ENCODE data around the gene ZGRF1.

Gene ZGRF1

GRCh38 chr4:112516471-112517066, 120.1 kb downstream of the ZGRF1 start:
- DNase-seq (ENCODE audit: extremely low spot score), result peak; percentile 53
- ChIA-PET POLR2A (interaction anchor here (0.9 to 1.2 kb wide), 3 partner anchors 7 to 284 kb away, joined by 3 read pairs; no protein-coding TSS in a partner anchor), CTCF (interaction anchor here (0.7 kb wide), 2 partner anchors 169 to 246 kb away, joined by 3 to 5 read pairs; no protein-coding TSS in a partner anchor)
- peak; percentile 40; the same call in 1 of the 2 replicates for TF ChIP-seq L3MBTL2 (conservative IDR thresholded peaks at IDR 0.05)
- TF ChIP-seq SP1 (IDR thresholded peaks at IDR 0.05), result no peak

- TF ChIP-seq TARDBP (IDR thresholded peaks at IDR 0.05), result no peak
- TF ChIP-seq NFRKB (IDR thresholded peaks at IDR 0.05), result no peak
- TF ChIP-seq ZNF384 (IDR thresholded peaks at IDR 0.05), result no peak
- no peak for TF ChIP-seq FOXK2 (IDR thresholded peaks at IDR 0.05)
- TF ChIP-seq L3MBTL2 (conservative IDR thresholded peaks at IDR 0.05), result no peak; the same call in 1 of the 2 replicates
- CTCF ChIA-PET, result interaction anchor here (0.7 to 1.9 kb wide), 3 partner anchors 8 to 249 kb away, joined by 3 to 5 read pairs (median 5); no protein-coding TSS in a partner anchor
- POLR2A ChIA-PET, result interaction anchor here (0.9 to 1.2 kb wide), 3 partner anchors 8 to 284 kb away, joined by 3 read pairs; no protein-coding TSS in a partner anchor
- peak; percentile 52 for DNase-seq (ENCODE audit: extremely low spot score)
These were observed 120.6 kb downstream of the ZGRF1 start, which contains the start of gene NEUROG2 for GRCh38 chr4:112516066-112516470. TSS of gene NEUROG2 (minus strand) at chr4:112516180. CDS start at chr4:112515475, 705 bp downstream.

- CTCF ChIA-PET, result interaction anchor here (0.6 to 1.9 kb wide), 3 partner anchors 9 to 250 kb away, joined by 3 to 5 read pairs (median 3); no protein-coding TSS in a partner anchor
- peak; percentile 59 for DNase-seq (ENCODE audit: extremely low spot score)
- POLR2A ChIA-PET, result interaction anchor here (1.1 to 1.8 kb wide), 3 partner anchors 9 to 184 kb away, joined by 3 to 4 read pairs (median 3); no protein-coding TSS in a partner anchor
These were observed 121.3 kb downstream of the ZGRF1 start for GRCh38 chr4:112515198-112516065.

GRCh38 chr4:112514647-112515197, 122.0 kb downstream of the ZGRF1 start:
- DNase-seq (ENCODE audit: extremely low spot score), result peak; percentile 53
- CTCF ChIA-PET, result interaction anchor here (0.5 to 1.9 kb wide), 6 partner anchors 10 to 530 kb away, joined by 3 to 5 read pairs (median 4); no protein-coding TSS in a partner anchor
- no peak for TF ChIP-seq FOXK2 (IDR thresholded peaks at IDR 0.05)
- TF ChIP-seq ZNF384 (IDR thresholded peaks at IDR 0.05), result no peak
- no peak for TF ChIP-seq ELF4 (IDR thresholded peaks at IDR 0.05)
- TF ChIP-seq TARDBP (IDR thresholded peaks at IDR 0.05), result no peak
- no peak for TF ChIP-seq HDGF (IDR thresholded peaks at IDR 0.05; ENCODE audit: borderline replicate concordance)
- TF ChIP-seq L3MBTL2 (conservative IDR thresholded peaks at IDR 0.05), result peak; percentile 97
- POLR2A ChIA-PET, result interaction anchor here (1.8 kb wide), 1 partner anchor 12 kb away, joined by 4 read pairs; no protein-coding TSS in a partner anchor

More at GRCh38 chr4:112515198-112516065, 121.3 kb downstream of the ZGRF1 start:
- no peak for TF ChIP-seq SP1 (IDR thresholded peaks at IDR 0.05)
- peak; percentile 64 for TF ChIP-seq L3MBTL2 (conservative IDR thresholded peaks at IDR 0.05)

- POLR2A ChIA-PET, result interaction anchor here (0.6 to 1.8 kb wide), 2 partner anchors 11 to 577 kb away, joined by 3 to 4 read pairs; no protein-coding TSS in a partner anchor
- CTCF ChIA-PET, result interaction anchor here (0.5 to 1.9 kb wide), 5 partner anchors 10 to 529 kb away, joined by 3 to 5 read pairs (median 4); no protein-coding TSS in a partner anchor
- TF ChIP-seq PKNOX1 (IDR thresholded peaks at IDR 0.05), result 0 out of 2 replicates have a peak, but pooled peaks have one; percentile 15
- TF ChIP-seq BHLHE40 (IDR thresholded peaks at IDR 0.05; ENCODE audit: borderline replicate concordance), result no peak
- peak; percentile 21 for DNase-seq (ENCODE audit: extremely low spot score)
These were observed 122.6 kb downstream of the ZGRF1 start for GRCh38 chr4:112513971-112514646.

GRCh38 chr4:112511803-112512118, 124.9 kb downstream of the ZGRF1 start:
- ChIA-PET CTCF (no interaction called here), POLR2A (no interaction called here)
- no peak for TF ChIP-seq SP1 (IDR thresholded peaks at IDR 0.05)
- no peak for TF ChIP-seq LEF1 (IDR thresholded peaks at IDR 0.05; ENCODE audit: borderline replicate concordance)
- no peak for TF ChIP-seq FOXA1 (IDR thresholded peaks at IDR 0.05)
- no peak for TF ChIP-seq FOXK2 (IDR thresholded peaks at IDR 0.05)
- TF ChIP-seq HDGF (IDR thresholded peaks at IDR 0.05; ENCODE audit: borderline replicate concordance), result no peak
- TF ChIP-seq BHLHE40 (IDR thresholded peaks at IDR 0.05; ENCODE audit: borderline replicate concordance), result no peak
- TF ChIP-seq FOXM1 (IDR thresholded peaks at IDR 0.05; ENCODE audit: borderline replicate concordance), result no peak
- TF ChIP-seq ELF4 (IDR thresholded peaks at IDR 0.05), result no peak
- TF ChIP-seq ZNF384 (IDR thresholded peaks at IDR 0.05), result no peak
- no peak for TF ChIP-seq SUZ12 (IDR thresholded peaks at IDR 0.05)
- TF ChIP-seq L3MBTL2 (conservative IDR thresholded peaks at IDR 0.05), result no peak
- TF ChIP-seq TARDBP (IDR thresholded peaks at IDR 0.05), result no peak
- TF ChIP-seq ARNT (IDR thresholded peaks at IDR 0.05), result no peak
- no peak for TF ChIP-seq PKNOX1 (IDR thresholded peaks at IDR 0.05)
- TF ChIP-seq NFRKB (IDR thresholded peaks at IDR 0.05), result no peak
- no peak for DNase-seq (ENCODE audit: extremely low spot score)

Measured in HEK293T (cell line).